HG02571 (cell line): ENCODE measurements around the gene A2M.
"Not testable (repeated sequence)": the region's sequence is repeated elsewhere in the genome, so short reads cannot be mapped to it uniquely, and the experiment has no call there.

Source experiments
- ATAC-seq: cut with Tn5 transposase; IDR thresholded peaks from one replicate; pipeline ENCODE4 v1.9.1; 2021; ENCODE audit warnings: mild to moderate bottlenecking, moderate library complexity; ENCODE audit not compliant: unreplicated experiment

Gene A2M

GRCh38 chr12:9115731-9116559 lies at the start of gene A2M:
TSS of gene A2M (minus strand) at chr12:9115919. CDS start at chr12:9115849, 70 bp downstream.
- no peak for ATAC-seq

- ATAC-seq: no peak
These were observed 47.7 kb upstream of the A2M start for GRCh38 chr12:9163392-9163791.

- ATAC-seq: no peak
These were observed 40.4 kb upstream of the A2M start for GRCh38 chr12:9156119-9156518.

GRCh38 chr12:9149372-9149771 lies 33.7 kb upstream of the A2M start:
- no peak for ATAC-seq

GRCh38 chr12:9148926-9149325 lies 33.2 kb upstream of the A2M start:
- ATAC-seq: no peak

- no peak for ATAC-seq
These were observed 31.7 kb upstream of the A2M start for GRCh38 chr12:9147461-9147860.

- ATAC-seq: no peak
These were observed 29.0 kb upstream of the A2M start for GRCh38 chr12:9144730-9145106.

- ATAC-seq: no peak
These were observed 28.4 kb upstream of the A2M start for GRCh38 chr12:9143929-9144729.

GRCh38 chr12:9143137-9143536 lies 27.4 kb upstream of the A2M start:
- ATAC-seq: no peak

- not testable (repeated sequence) for ATAC-seq
These were observed 24.0 kb upstream of the A2M start for GRCh38 chr12:9139588-9140290.

- ATAC-seq: no peak
These were observed 20.2 kb upstream of the A2M start for GRCh38 chr12:9135903-9136310.

GRCh38 chr12:9134981-9135628 lies 19.4 kb upstream of the A2M start:
- ATAC-seq: no peak

- no peak for ATAC-seq
These were observed 17.6 kb upstream of the A2M start for GRCh38 chr12:9133216-9133916.

GRCh38 chr12:9132008-9132535 lies 16.4 kb upstream of the A2M start:
- no peak for ATAC-seq

GRCh38 chr12:9130244-9130643 lies 14.5 kb upstream of the A2M start:
- no peak for ATAC-seq

- no peak for ATAC-seq
These were observed 12.4 kb upstream of the A2M start for GRCh38 chr12:9127936-9128663.

- ATAC-seq: no peak
These were observed 11.8 kb upstream of the A2M start for GRCh38 chr12:9127484-9127883.

GRCh38 chr12:9124383-9125031 lies 8.8 kb upstream of the A2M start:
- no peak for ATAC-seq

GRCh38 chr12:9123781-9124382 lies 8.2 kb upstream of the A2M start:
- ATAC-seq: no peak
